ENCODE data around the gene NFATC1.

GRCh38 chr18:79372461-79372860 lies 23.3 kb upstream of the NFATC1 start:
- TF ChIP-seq CTCF (IDR thresholded peaks at IDR 0.05) = no peak
- no peak for TF ChIP-seq POLR2A (IDR thresholded peaks at IDR 0.05)
